ENCODE measurements around the gene CD33. TPM values are rescaled to one million over a fixed set of nuclear protein-coding genes. Genes with fewer than 3 reads are reported as not detected.

CD33 gene
- total and polyA plus RNA-seq, 2 of the 8 experiments (the other 6 are each of a cell fraction or from before 2014, with no cell fraction given): 0.06 TPM; not detected in 1

- no peak overlapping the region for H4K8ac ChIP-seq (ENCODE audit: extremely low read depth, insufficient read depth, low read length)
- no peaks in the 10 kb centered on the region for H3K79me2 ChIP-seq (ENCODE audit: control insufficient read depth in 1 of 2, insufficient read depth in 2 of 2, low read length in 2 of 2)
- ChIA-PET CTCF (ENCODE audit: partially characterized antibody) (interaction anchor here (1.7 kb wide), 1 partner anchor 25 kb away, joined by 4 read pairs; no protein-coding TSS in a partner anchor), POLR2A (ENCODE audit: partially characterized antibody) (no interaction called here)
- H3K9me3 ChIP-seq (ENCODE audit: insufficient read depth in 2 of 2, low read depth in 1 of 2, low read length in 1 of 2): peaks cover 18 to 21% of the 10 kb centered on the region in 2 experiments
- whole genome bisulfite sequencing, 2 experiments (ENCODE audit: extremely low coverage in 1 of 2, insufficient coverage in 1 of 2, insufficient read length in 1 of 2, insufficient replicate concordance in 2 of 2, low coverage in 1 of 2, low lambda C conversion rate in 2 of 2, missing lambda C conversion rate in 1 of 2): 95% methylated on average over 9 of the region's 9 CpGs; no CpG with 5 or more reads in 1 of the 2 experiments
- H3K4me1 ChIP-seq (replicated peaks in 1 of 4; ENCODE audit: control insufficient read depth in 3 of 4, insufficient read depth in 4 of 4, low read length in 3 of 4): no peaks in the 10 kb centered on the region
- H3K4ac ChIP-seq (replicated peaks; ENCODE audit: insufficient read length, low read depth, low read length): no peak overlapping the region
- H3K36me3 ChIP-seq (ENCODE audit: control insufficient read depth in 2 of 4, insufficient read depth in 4 of 4, low read length in 3 of 4): no peaks in the 10 kb centered on the region
- no peak overlapping the region for H2AFZ ChIP-seq (ENCODE audit: low read length)
- no peak overlapping the region for H3K18ac ChIP-seq (ENCODE audit: extremely low read depth, low read length)
- H3K4me3 ChIP-seq (ENCODE audit: extremely low read depth in 1 of 4, insufficient read depth in 2 of 4, low read depth in 3 of 4, low read length in 4 of 4): no peak overlapping the region
- DNase-seq (ENCODE audit: low read depth in 1 of 2, low spot score in 2 of 2) (no peak), FAIRE-seq (no peak)
- no peaks in the 10 kb centered on the region for H3K23me2 ChIP-seq (ENCODE audit: low read depth, low read length)
- H3K27me3 ChIP-seq (replicated peaks in 1 of 4; ENCODE audit: control insufficient read depth in 3 of 4, extremely low read depth in 1 of 4, insufficient read depth in 3 of 4, low read length in 3 of 4): no peaks in the 10 kb centered on the region
- H4K5ac ChIP-seq (ENCODE audit: insufficient read length, low read depth, low read length): no peak overlapping the region
- no peaks in the 10 kb centered on the region for H3K79me1 ChIP-seq (ENCODE audit: low read depth, low read length)
- no peak overlapping the region for H2BK15ac ChIP-seq (ENCODE audit: low read length)
- no peak overlapping the region for H3K14ac ChIP-seq (ENCODE audit: insufficient read length)
- H3K9ac ChIP-seq (replicated peaks in 1 of 4; ENCODE audit: extremely low read depth in 1 of 4, low read depth in 3 of 4, low read length in 3 of 4): no peak overlapping the region
- H4K20me1 ChIP-seq (replicated peaks in 1 of 2; ENCODE audit: control insufficient read depth in 1 of 2, insufficient read depth in 2 of 2, low read length in 2 of 2): no peaks in the 10 kb centered on the region
- H2BK5ac ChIP-seq (ENCODE audit: low read depth, low read length): no peak overlapping the region
- H3K56ac ChIP-seq (replicated peaks; ENCODE audit: insufficient read length, low read depth, low read length): no peak overlapping the region
- no peak overlapping the region for H4K91ac ChIP-seq (replicated peaks; ENCODE audit: insufficient read length, low read length)
- H3K23ac ChIP-seq (ENCODE audit: insufficient read length): no peak overlapping the region
- no peak overlapping the region for H2BK120ac ChIP-seq (replicated peaks; ENCODE audit: low read depth, low read length)
- no peak overlapping the region for H2BK12ac ChIP-seq (ENCODE audit: low read depth, low read length)
- no peak overlapping the region for H3K27ac ChIP-seq (ENCODE audit: low read depth, low read length)
- no peak overlapping the region for H2AK5ac ChIP-seq (ENCODE audit: low read depth, low read length)
- H3K4me2 ChIP-seq (ENCODE audit: insufficient read depth in 1 of 2, low read depth in 2 of 2, low read length in 2 of 2): no peak overlapping the region
- H2BK20ac ChIP-seq (ENCODE audit: low read length): no peak overlapping the region
- TF ChIP-seq BCL11A (IDR thresholded peaks at IDR 0.05; ENCODE audit: low read depth in 2 of 2, low read length in 2 of 2): no peak
- TF ChIP-seq CTBP2 (IDR thresholded peaks at IDR 0.05; ENCODE audit: borderline replicate concordance, insufficient read depth, insufficient read length, low read length): no peak
- no peak for TF ChIP-seq PHF8 (conservative IDR thresholded peaks at IDR 0.05; ENCODE audit: low read depth, low read length)
- no peak for TF ChIP-seq CEBPB (IDR thresholded peaks at IDR 0.05; ENCODE audit: low read depth, low read length)
- TF ChIP-seq FOSL1 (IDR thresholded peaks at IDR 0.05; ENCODE audit: insufficient read depth, low read depth, low read length): no peak
- TF ChIP-seq RBBP5 (IDR thresholded peaks at IDR 0.05; ENCODE audit: borderline replicate concordance, low read depth, low read length): no peak
- TF ChIP-seq ZNF274 (IDR thresholded peaks at IDR 0.05; ENCODE audit: borderline replicate concordance, extremely low read depth, low read length): no peak
- no peak for TF ChIP-seq E2F6 (IDR thresholded peaks at IDR 0.05)
- no peak for TF ChIP-seq KDM1A (IDR thresholded peaks at IDR 0.05; ENCODE audit: borderline replicate concordance, low read length)
- TF ChIP-seq POLR2AphosphoS5 (IDR thresholded peaks at IDR 0.05; ENCODE audit: low read depth, low read length): no peak
- TF ChIP-seq CREB1 (IDR thresholded peaks at IDR 0.05): no peak
Measured at GRCh38 chr19:51211833-51212232, 13.0 kb upstream of the CD33 start.
